ENCODE data around the gene UBL7. TPM values are rescaled to one million over a fixed set of nuclear protein-coding genes. Genes with fewer than 3 reads are reported as not detected.

Gene UBL7
- total RNA-seq, 1 donor from 2014 or later = 62.6 TPM

GRCh38 chr15:74438721-74439316 is 22.1 kb downstream of the UBL7 start:
- Mint-ChIP-seq H3K9me3 (ENCODE audit: unreplicated experiment) (no peaks in the 10 kb centered on the region), H3K4me1 (ENCODE audit: low read depth, unreplicated experiment) (peaks cover 11% of the 10 kb centered on the region), H3K36me3 (ENCODE audit: unreplicated experiment) (no peaks in the 10 kb centered on the region), H3K27me3 (ENCODE audit: unreplicated experiment) (peaks cover 15% of the 10 kb centered on the region), H3K4me3 (ENCODE audit: unreplicated experiment) (no peak overlapping the region), H3K27ac (ENCODE audit: unreplicated experiment) (no peak overlapping the region)
- peak; percentile 83 for DNase-seq
- peak; percentile 85 for TF ChIP-seq CTCF (IDR thresholded peaks at IDR 0.05; ENCODE audit: partially characterized antibody, unreplicated experiment)

GRCh38 chr15:74438206-74438605 is 22.8 kb downstream of the UBL7 start:
- Mint-ChIP-seq H3K27me3 (ENCODE audit: unreplicated experiment) (peaks cover 13% of the 10 kb centered on the region), H3K9me3 (ENCODE audit: unreplicated experiment) (no peaks in the 10 kb centered on the region), H3K36me3 (ENCODE audit: unreplicated experiment) (no peaks in the 10 kb centered on the region), H3K4me1 (ENCODE audit: low read depth, unreplicated experiment) (peaks cover 11% of the 10 kb centered on the region), H3K4me3 (ENCODE audit: unreplicated experiment) (no peak overlapping the region), H3K27ac (ENCODE audit: unreplicated experiment) (no peak overlapping the region)
- DNase-seq = no peak
- no peak for TF ChIP-seq CTCF (IDR thresholded peaks at IDR 0.05; ENCODE audit: partially characterized antibody, unreplicated experiment)

GRCh38 chr15:74434263-74435136 is 26.5 kb downstream of the UBL7 start:
- Mint-ChIP-seq H3K27ac (ENCODE audit: unreplicated experiment) (peak overlapping the region; percentile 48), H3K4me1 (ENCODE audit: low read depth, unreplicated experiment) (peaks cover 15% of the 10 kb centered on the region), H3K4me3 (ENCODE audit: unreplicated experiment) (peak overlapping the region; percentile 74), H3K9me3 (ENCODE audit: unreplicated experiment) (peaks cover 3% of the 10 kb centered on the region), H3K36me3 (ENCODE audit: unreplicated experiment) (no peaks in the 10 kb centered on the region), H3K27me3 (ENCODE audit: unreplicated experiment) (peaks cover 17% of the 10 kb centered on the region)
- no peak for DNase-seq
- TF ChIP-seq CTCF (IDR thresholded peaks at IDR 0.05; ENCODE audit: partially characterized antibody, unreplicated experiment) = no peak

GRCh38 chr15:74433592-74434262 is 27.2 kb downstream of the UBL7 start, which contains the start of gene SEMA7A:
TSS of gene SEMA7A (minus strand) at chr15:74433958. CDS start at chr15:74433918, 40 bp downstream.
- no peak for TF ChIP-seq CTCF (IDR thresholded peaks at IDR 0.05; ENCODE audit: partially characterized antibody, unreplicated experiment)
- Mint-ChIP-seq H3K36me3 (ENCODE audit: unreplicated experiment) (no peaks in the 10 kb centered on the region), H3K4me3 (ENCODE audit: unreplicated experiment) (peak within 1 kb of the TSS; percentile 84), H3K9me3 (ENCODE audit: unreplicated experiment) (peaks cover 3% of the 10 kb centered on the region), H3K27me3 (ENCODE audit: unreplicated experiment) (peaks cover 15% of the 10 kb centered on the region), H3K4me1 (ENCODE audit: low read depth, unreplicated experiment) (peaks cover 15% of the 10 kb centered on the region), H3K27ac (ENCODE audit: unreplicated experiment) (peak within 1 kb of the TSS; percentile 48)
- peak; percentile 86 for DNase-seq

Measured in glutamatergic neuron (in vitro differentiated cells).